Measurements from ENCODE around the gene GRIN3B.

- TF ChIP-seq POLR2A (IDR thresholded peaks at IDR 0.05), result no peak
- TF ChIP-seq CTCF (IDR thresholded peaks at IDR 0.05), result no peak
- TF ChIP-seq POLR2AphosphoS5 (IDR thresholded peaks at IDR 0.05), result no peak
Observed at GRCh38 chr19:990119-990571, 10.1 kb upstream of the GRIN3B start.

Data from sigmoid colon (tissue), 4 donors.